UCSD-AML1 (cell line): Measurements from ENCODE around the gene MT4.
"Not testable (repeated sequence)": the region's sequence is repeated elsewhere in the genome, so short reads cannot be mapped to it uniquely, and the experiment has no call there.

Experiments
- DNase-seq: peaks from one replicate; lab custom pipeline; 2025; ENCODE audit not compliant: unreplicated experiment; lab: John Stamatoyannopoulos, UW

Gene MT4

DNA sequence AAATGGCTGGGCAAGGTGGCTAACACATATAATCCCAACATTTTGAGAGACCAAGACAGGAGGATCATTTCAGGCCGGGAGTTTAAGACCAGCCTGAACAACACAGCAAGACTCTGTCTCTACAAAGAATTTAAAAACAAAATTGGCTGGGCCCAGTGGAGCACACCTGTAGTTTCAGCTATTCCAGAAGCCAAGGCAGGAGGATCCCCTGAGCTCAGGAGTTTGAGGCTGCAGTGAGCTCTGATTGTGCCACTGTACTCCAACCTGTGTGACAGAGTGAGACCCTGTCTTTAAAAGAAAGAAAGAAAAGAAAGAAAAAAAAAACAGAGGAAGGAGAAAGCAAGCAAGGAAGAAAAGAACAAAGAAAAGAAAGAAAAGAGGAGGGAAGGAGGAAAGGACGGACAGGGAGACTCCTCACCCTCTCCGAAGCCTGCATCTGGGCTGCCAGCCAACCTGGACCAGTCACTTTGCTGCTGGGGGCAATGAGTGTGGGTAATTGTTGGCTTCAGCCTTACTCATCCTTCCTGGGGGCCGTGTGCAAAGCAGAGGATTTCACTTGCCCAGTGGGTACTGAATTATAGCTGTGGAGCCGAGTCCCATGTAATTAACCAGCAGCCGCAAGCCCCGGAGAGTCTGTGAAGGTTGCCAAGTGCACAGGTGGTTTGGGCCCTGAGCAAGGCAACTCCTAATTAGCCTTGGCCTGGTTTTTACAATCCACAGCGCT lies 6.7 kb upstream of the MT4 start:
- DNase-seq = no peak

DNA sequence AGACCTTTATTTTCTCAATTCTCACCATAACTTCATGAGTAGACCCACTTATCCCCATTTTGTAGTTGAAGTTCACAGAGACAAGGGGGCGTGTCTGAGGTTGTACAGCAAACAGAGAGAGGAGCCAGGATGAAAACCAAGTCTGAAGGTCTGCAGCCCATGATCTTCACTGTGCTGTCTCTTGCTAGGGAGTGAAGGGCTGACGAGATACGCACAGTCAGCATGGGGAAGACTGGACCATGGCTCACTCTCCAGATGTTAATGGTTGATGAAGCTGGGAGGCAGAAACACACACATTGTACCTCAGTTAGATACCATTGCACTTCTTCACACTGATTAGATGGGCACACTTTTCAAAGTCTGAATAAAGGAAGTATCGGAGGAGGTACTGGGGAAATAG lies 5.8 kb upstream of the MT4 start:
- no peak for DNase-seq

DNA sequence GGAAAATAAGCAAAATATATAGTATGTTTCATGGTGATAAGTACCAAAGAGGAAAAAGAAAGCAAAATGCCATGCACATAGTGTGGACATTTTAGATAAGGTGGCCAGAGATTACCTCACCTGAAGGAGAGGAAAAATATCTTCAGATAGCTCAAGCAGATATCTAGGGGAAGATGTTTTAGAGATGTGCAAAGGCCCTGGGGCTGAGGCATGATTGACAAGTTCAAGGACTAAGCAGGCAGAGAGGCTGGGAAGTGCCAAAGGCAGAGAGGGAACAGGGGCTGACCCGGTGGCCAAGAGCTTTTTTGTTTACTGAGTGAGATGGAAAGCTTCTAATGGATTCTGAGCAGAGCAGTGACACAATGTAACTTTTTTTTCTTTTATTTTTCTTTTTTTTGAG lies 4.4 kb upstream of the MT4 start:
- DNase-seq = no peak

DNA sequence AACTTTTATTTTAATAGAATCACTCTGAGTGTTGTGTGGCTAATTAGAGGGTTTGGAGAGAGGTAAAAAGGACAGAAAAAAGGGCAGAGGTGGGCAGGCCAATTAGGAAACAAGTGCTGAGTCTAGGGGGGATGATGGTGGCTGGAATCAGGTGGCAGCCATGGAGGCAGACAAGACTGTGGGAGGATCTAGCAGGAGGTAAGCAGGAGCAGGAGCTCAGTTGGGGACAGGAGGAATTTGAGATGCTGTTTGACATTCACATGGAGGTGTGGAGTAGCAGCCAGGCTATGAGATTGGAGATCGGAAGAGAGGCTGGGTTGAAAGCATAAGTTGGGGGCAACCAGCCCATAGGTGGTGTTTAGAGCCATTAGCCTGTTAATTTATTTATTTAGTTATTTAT lies 3.7 kb upstream of the MT4 start:
- no peak for DNase-seq

DNA sequence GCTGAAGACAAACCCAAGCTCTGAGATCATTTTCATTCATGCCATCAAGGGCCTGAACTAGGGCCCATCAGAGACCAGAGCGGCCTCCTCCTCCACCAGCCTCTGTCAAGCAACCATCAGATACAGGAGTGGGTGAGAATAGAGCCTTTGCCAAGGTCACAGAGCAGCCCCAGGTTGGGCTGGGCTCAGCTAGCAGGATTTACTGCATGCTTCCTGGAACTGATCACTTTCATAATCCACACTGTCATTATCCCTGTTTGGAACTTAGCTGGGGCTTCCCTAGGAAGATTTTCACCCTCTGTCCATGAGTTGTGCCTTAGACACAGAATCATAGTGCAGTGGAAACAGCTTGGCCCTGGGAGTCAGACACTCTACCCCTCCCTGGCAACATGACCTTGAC lies 5.1 kb downstream of the MT4 start:
- no peak for DNase-seq

DNA sequence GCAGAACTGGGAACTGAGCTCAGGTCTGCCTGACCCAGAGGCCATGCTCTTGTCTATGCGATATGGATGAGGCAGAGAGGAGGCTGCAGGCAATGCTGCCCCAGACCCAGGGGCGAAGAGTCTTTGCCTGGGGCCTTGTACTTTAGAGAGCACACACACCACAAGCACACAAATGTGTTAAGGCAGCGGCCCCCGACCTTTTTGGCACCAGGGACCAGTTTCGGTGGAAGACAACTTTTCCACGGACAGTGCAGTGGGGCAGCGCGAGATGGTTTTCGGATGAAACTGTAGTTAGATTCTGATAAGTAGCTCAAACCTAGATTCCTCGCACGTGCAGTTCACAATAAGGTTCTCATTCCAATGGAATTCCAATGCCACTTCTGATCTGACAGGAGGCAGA lies 6.7 kb downstream of the MT4 start:
- no peak for DNase-seq

DNA sequence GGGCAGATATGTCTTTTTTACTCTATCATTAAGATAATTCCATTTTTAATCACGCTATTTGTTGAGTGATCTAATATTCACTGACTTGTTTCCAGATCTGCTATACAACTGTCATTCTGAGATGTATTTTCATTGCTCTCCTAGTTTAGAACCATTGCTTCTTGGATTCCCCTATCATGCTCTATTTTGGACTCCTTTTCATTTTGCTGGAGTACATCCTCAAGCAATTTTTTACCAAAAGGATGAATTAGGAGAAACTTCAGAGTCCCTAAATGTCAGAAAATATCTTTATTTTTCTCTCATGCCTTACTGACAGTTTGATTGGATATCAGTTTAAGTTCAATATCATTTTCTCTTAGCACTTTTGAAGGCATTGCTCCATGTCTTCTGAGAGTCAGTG lies 9.8 kb downstream of the MT4 start:
- DNase-seq = no peak

DNA sequence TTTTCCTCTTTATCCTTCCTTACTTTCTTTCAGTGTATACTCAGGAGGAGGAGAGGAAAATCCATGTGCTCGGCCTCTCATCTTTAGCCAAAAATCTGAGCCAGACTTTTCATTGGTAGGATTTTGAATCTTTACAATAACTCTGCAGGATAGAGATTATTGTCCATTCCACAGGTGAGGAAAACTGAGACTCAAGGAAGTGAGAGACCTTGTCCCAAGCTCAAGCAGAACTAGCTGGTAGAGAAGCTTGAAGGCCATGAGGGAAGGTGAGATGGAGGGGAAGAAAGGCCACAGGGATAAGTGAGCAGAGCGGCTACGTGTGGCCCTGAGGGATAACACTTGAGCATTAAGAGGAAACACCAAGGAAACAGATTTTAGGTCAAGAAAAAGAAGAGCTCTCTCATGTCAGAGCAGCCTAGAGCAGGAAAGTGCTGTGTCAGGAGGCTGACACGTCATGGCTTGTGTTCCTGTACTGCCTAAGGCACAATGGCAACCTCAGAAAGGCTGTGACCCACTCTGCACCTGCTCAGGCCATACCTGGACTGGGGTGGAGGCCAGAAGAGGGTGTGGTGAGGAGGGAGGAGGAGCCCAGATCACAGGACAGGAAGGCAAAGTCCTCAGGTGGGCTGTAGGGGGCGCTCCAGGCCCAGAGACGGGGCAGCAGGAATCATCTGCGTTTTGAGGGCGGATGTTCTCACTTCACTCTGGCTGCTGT lies 11.9 kb downstream of the MT4 start:
- peak; percentile 78 for DNase-seq

DNA sequence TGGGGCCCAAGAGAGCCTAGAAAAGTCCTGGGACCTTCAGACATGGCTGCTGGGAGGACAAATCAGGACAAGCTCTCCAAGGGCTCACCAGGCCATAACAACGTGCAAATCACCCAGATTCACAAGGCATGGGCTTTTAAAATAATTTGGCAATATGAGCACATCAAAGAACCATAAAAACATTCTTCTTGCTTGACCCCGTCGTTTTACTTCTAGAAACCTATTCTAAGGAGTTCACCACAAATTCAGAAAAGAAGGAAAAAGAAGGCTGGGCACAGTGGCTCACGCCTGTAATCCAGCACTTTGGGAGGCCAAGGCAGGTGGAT lies 12.4 kb downstream of the MT4 start:
- no peak for DNase-seq

DNA sequence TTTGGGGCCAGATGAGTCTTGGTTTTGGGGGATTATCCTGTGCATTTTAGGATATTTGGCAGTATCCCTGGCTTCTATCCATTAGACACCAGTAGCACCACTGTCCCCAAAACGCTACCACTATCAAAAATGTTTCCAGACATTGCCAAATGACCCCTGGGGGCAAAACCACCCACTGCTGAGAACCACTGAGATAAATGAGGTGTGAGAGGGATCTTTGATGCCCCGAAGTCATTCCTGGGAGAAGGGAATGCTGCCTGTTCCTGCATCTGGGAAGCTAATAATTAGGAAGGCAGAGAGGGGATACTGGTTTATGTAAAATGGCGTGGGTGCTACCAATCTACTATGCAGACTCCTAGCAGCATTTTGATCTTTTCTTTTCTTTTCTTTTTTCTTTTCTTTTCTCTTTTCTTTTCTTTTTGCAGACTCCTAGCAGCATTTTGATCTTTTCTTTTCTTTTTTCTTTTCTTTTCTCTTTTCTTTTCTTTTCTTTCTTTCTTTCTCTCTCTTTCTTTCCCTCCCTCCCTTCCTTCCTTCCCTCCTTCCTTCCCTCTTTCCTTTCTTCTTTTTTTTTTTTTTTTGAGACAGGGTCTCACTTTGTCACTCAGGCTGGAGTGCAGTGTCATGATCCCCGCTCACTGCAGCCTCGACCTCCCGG lies 15.6 kb downstream of the MT4 start:
- DNase-seq = no peak

DNA sequence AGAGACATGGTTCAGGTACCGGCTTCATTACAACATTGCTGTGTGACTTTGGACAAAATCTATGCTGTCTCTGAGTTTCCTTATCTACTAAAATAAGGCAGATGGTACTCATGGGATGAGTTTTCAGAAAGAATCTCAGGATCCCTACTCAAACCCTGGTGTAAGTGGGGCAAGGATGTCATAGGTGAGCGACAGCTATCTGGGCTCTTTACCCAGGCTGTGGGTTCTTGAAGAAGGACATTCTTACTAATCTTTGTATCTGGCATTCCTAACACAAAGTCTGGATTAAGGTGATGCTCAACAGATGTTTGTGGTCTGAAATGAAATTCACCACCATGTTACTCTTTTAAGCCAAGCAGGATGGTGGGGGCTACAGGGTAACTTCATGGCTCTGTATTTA lies 18.0 kb downstream of the MT4 start:
- DNase-seq = not testable (repeated sequence)

DNA sequence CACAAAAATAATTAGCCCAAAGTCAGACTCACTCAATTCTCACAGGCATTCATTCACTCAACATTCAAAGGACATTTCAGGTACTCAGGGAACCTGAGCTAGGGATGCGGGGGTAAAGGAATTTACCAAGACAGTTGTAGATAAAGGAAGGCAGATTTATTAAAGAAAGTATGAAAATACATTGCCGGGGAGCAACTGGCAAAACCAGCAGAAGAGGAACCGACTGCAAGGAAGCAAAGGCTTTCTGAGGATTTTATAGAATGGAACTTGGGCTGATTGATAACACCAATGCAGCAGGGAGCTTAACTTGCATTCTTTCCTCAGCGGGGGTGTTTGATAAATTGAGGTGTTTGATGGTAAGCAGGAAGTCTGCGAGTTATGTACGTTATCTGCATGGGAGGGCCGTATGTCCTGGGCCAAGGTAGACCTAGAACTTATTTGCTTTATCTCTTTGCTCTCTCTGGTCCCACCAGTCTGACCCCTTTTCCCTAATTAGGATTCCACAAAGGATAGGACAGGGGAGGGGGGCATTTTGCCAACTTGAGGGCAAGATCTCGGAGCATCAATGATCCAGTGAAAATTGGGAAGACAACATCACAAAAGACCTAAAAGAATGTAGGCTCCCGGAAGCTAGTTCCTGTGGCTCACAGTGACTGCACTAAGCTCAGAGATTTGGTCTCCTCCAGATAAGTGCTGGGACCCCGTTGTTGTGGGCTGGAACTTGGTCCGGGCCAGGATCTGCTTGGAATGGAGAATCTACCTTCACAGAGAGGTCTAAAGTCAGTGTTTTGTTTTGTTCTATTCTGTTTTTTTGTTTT lies 18.7 kb downstream of the MT4 start:
- DNase-seq = no peak

DNA sequence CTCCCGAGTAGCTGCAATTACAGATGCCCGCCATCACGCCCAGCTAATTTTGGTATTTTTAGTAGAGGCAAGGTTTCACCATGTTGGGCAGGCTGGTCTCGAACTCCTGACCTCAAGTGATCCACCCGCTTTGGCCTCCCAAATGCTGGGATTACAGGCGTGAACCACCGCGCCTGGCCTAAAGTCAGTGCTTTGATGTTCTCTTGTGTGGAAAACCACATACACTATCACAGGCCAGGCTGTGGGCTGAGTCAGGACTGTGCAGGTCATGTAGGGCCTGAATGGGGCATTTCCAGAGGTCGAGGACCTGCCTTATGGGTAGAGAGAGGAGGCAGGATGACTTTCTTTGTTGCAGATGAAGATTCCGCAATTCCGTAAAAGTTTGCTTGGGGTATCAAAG lies 19.4 kb downstream of the MT4 start:
- DNase-seq = no peak

DNA sequence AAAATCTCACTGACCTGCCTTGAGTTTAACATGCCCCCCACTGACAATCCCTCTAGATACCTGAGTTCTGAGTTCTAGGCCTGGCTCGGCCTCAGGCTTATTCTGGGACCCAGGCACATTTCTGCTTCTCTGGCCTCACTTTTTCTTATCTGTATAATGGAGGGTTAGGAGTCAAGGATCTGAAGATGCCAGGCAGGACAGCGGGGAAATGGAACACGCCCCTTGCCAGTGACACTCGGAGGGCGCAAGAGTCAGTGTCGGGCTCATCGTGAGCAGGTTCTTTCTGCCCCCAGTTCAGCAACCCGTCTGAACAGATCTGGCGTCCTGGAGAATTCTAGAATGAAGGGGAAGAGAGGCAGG lies 23.9 kb downstream of the MT4 start:
- DNase-seq = no peak

DNA sequence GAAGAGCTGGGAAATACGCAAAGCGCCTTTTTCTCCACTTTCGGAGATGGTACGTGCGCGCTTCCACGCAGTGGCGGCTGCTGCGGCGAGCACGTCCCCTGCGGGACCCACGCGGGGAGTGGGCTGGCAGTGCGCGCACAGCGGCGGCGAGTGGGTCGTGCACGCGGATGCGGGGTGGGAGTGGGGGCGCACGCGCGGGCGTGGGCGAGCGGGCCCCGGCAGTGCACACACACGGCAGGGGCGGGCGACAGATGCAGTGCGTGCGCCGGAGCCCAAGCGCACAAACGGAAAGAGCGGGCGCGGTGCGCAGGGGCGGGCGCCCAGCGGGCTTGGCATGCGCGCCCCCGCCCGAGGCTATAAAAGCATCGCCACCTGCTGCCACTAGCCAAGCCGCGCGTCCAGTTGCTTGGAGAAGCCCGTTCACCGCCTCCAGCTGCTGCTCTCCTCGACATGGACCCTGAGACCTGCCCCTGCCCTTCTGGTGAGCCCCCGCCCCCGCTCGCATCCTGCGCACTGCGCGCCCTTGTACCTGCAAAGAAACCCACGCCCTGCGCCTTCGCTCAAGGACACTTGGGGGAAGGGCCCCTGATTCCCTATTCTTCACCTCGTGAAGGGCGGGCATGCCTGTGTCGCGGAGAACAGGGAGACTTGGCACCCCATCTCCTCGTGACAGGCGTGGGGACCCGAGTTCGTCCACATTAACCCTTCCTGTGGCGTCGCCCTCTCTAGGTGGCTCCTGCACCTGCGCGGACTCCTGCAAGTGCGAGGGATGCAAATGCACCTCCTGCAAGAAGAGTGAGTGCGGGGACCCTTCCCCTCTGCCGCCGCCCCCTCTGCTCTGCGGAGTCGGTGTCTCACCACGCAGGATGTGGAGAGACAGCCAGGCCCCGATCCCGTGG lies 24.5 kb downstream of the MT4 start, which contains the start of gene MT3:
TSS of gene MT3 (plus strand) at position 388 of the 899 bp plus-strand sequence. CDS start at position 451, 63 bp downstream.
- no peak for DNase-seq

DNA sequence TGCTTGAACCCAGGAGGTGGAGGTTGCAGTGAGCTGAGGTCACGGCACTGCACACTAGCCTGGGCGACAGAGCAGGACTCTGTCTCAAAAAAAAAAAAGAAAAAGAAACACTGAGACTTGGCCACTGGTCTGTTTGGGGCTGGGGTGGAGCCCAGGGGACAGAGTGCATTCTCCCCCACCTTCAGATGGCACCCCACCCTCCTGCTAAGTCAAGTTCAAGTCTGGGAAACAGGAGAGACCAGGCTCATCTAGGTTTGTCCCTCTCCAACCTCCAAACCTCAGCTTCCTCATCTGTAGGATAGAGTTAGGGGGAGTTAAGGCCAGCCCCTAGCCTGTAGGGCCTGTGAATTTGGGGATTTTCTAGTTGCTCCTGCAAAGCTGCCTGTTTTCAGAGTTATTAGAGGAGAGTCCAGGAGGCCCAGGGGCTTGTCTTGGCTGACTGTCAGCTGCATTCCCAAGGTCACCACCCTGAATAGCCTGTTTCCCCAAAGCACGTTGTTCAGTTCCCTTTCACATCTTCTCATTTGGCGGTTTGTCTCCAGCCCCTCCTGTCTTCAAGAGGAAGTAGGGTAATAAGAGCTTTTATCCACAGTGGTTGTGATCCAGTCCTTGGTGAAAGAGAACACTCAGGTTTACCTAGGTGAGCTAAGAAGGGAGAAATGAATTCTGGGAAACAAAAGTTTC lies 26.6 kb downstream of the MT4 start:
- DNase-seq = peak; percentile 29

DNA sequence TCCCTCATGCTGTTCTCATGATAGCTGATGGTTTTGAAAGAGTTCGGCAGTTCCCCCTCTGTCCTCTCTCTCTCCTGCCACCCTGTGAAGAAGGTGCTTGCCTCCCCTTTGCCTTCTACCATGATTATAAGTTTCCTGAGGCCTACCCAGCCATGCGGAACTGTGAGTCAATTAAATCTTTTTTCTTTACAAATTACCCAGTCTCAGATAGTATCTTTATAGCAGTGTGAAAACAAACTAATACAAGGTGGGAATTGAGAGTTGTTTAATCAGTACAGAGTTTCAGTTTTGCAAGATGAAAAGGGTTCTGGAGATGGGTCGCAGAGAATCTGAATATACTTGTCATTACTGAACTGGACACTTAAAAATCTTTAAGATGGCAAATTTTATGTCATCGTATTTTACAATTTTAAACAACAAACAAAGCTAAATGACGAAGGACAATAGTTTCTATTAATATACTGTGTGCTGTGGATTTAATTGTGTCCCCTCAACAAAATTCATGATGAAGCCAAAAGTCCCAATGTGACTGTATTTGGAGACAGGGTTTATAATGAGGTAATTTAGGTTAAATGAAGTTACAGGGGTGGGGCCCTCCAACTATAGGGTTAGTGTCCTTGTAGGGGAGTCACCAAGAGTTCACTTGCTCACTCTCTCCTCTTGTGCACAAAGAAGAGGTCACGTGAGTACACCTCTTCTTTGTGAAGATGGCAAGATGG lies 28.9 kb downstream of the MT4 start:
- no peak for DNase-seq

DNA sequence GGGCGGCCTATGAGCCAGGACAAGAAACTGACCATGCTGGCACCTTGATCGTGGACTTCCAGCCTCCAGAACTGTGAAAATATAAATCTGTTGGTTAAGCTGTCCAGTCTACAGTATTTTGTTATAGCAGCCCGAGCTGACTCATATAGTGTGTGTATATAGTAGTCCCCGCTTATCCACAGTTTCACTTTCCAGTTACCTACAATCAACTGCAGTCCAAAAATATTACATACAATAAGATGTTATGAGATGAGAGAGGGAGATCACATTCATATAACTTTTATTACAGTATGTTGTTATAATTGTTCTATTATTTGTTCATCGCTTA lies 29.4 kb downstream of the MT4 start:
- DNase-seq = no peak

DNA sequence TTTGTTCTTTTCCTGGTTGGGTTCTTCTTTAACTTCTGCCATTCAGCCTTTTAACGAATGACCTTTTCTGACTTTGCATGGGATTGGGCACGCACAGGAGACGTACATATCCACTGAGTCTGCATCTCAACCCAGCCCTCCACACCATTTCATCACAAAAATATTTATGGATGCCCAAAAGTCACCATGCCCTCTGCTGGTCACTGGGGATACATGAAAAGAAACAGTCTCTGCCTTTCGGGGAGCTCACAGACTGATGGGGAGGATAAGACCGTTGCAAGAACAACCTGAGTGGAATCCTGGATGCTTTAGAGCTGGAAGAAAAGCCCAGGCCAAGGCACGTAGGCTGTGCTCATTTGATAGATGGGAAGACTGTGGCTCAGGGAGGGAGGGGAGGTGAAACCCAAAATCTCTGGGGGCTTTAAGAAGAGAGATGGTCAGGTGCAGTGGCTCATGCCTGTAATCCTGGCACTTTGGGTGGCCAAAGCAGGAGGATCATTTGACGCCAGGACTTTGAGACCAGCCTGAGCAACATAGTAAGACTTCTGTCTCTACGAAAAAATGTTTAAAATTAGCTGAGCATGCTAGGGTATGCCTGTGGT lies 35.6 kb downstream of the MT4 start:
- peak; percentile 28 for DNase-seq
